ENCODE data around the gene SEC24C.
A peak's percentile ranks its signal among the peaks of the same experiment; 100 is the strongest.

The SEC24C gene

GRCh38 chr10:73765066-73765465 is 20.9 kb downstream of the SEC24C start:
- TF ChIP-seq CTCF (conservative IDR thresholded peaks at IDR 0.05) (no peak), ZFX (IDR thresholded peaks at IDR 0.05) (no peak)

GRCh38 chr10:73768881-73769280 is 24.7 kb downstream of the SEC24C start:
- TF ChIP-seq CTCF (conservative IDR thresholded peaks at IDR 0.05) (no peak), ZFX (IDR thresholded peaks at IDR 0.05) (no peak)
- H3K27ac ChIP-seq = no peak overlapping the region

More at GRCh38 chr10:73765066-73765465, 20.9 kb downstream of the SEC24C start:
- no peak overlapping the region for H3K27ac ChIP-seq

- no peak overlapping the region for H3K27ac ChIP-seq
- TF ChIP-seq ZFX (IDR thresholded peaks at IDR 0.05) (no peak), CTCF (conservative IDR thresholded peaks at IDR 0.05) (no peak)
These were observed 25.2 kb downstream of the SEC24C start for GRCh38 chr10:73769396-73769795.

- H3K27ac ChIP-seq = peak overlapping the region; percentile 89
- TF ChIP-seq CTCF (conservative IDR thresholded peaks at IDR 0.05) (no peak), ZFX (IDR thresholded peaks at IDR 0.05) (no peak)
These were observed 27.6 kb downstream of the SEC24C start for GRCh38 chr10:73771722-73772280.

- peak overlapping the region; percentile 89 for H3K27ac ChIP-seq
- TF ChIP-seq CTCF (conservative IDR thresholded peaks at IDR 0.05) = no peak
- peak; percentile 40; the same call in 1 of the 2 replicates for TF ChIP-seq ZFX (IDR thresholded peaks at IDR 0.05)
These were observed 28.3 kb downstream of the SEC24C start for GRCh38 chr10:73772281-73773151.

GRCh38 chr10:73773152-73773879 is 29.1 kb downstream of the SEC24C start:
- peak overlapping the region; percentile 89 for H3K27ac ChIP-seq
- TF ChIP-seq ZFX (IDR thresholded peaks at IDR 0.05) = 0 out of 2 replicates have a peak, but pooled peaks have one; percentile 5
- no peak for TF ChIP-seq CTCF (conservative IDR thresholded peaks at IDR 0.05)

Data from C4-2B (cell line).